Smooth muscle cell (in vitro differentiated cells): Measurements from ENCODE around the gene ARRDC2. TPM values are rescaled to one million over a fixed set of nuclear protein-coding genes. Genes with fewer than 3 reads are reported as not detected.

Source experiments
- DNase-seq: peaks from one replicate; lab custom pipeline; 2025; ENCODE audit not compliant: unreplicated experiment; lab: John Stamatoyannopoulos, UW
- H2AFZ ChIP-seq: fragments of 200-600 bp; sonication (generic); 2 replicates; pipeline ENCODE4 v1.6.0; 2016; ENCODE audit warnings: antibody characterized with exemption, low read depth, mild to moderate bottlenecking
- H3F3A ChIP-seq: fragments of 200-600 bp; sonication (generic); 2 replicates; pipeline ENCODE4 v1.6.0; 2017; ENCODE audit warnings: antibody characterized with exemption, low read depth
- H3K27ac ChIP-seq: fragments of 200-600 bp; sonication (generic); 2 replicates; pipeline ENCODE4 v1.5.1; 2016; ENCODE audit warnings: low read depth, mild to moderate bottlenecking
- H3K27me3 ChIP-seq: fragments of 200-600 bp; sonication (generic); 2 replicates; pipeline ENCODE4 v1.6.1; 2016; ENCODE audit warnings: low read depth, mild to moderate bottlenecking
- H3K36me3 ChIP-seq: fragments of 200-600 bp; sonication (generic); 2 replicates; pipeline ENCODE4 v1.5.1; 2016; ENCODE audit warnings: low read depth
- H3K4me1 ChIP-seq: fragments of 200-600 bp; sonication (generic); 2 replicates; pipeline ENCODE4 v1.5.1; 2016; ENCODE audit warnings: low read depth
- H3K4me2 ChIP-seq: fragments of 200-600 bp; sonication (generic); 2 replicates; pipeline ENCODE4 v1.6.0; 2016; ENCODE audit warnings: mild to moderate bottlenecking
- H3K4me3 ChIP-seq: fragments of 200-600 bp; sonication (generic); 2 replicates; pipeline ENCODE4 v1.5.1; 2016; ENCODE audit warnings: mild to moderate bottlenecking
- H3K79me2 ChIP-seq: fragments of 200-600 bp; sonication (generic); 2 replicates; pipeline ENCODE4 v1.6.0; 2016; ENCODE audit warnings: low read depth, mild to moderate bottlenecking
- H3K9ac ChIP-seq: fragments of 200-600 bp; sonication (generic); 2 replicates; pipeline ENCODE4 v1.6.0; 2016; ENCODE audit warnings: low read depth
- H3K9me3 ChIP-seq: fragments of 200-600 bp; sonication (generic); replicated peaks from 2 replicates; pipeline ENCODE4 v1.5.1; 2016; ENCODE audit warnings: low read depth
- H4K20me1 ChIP-seq: fragments of 200-600 bp; sonication (generic); 2 replicates; pipeline ENCODE4 v1.6.0; 2016; ENCODE audit warnings: low read depth
- whole genome bisulfite sequencing: methylation state at CpG from one replicate; pipeline ENCODE4 v1.1.7; 2016; ENCODE audit warnings: low lambda C conversion rate; 5-methylcytosine and 5-hydroxymethylcytosine counted together
- polyA plus RNA-seq: library from polyadenylated mRNA; unstranded; fragments of >200 nt; fragmentation: Nextera tagmentation; extraction: Ambion mirVana; gene quantifications from 2 replicates; pipeline ENCODE4 v1.2.1, GENCODE V29; 2016
- total RNA-seq: library from RNA; depleted of rRNA; stranded (reverse); fragments of >200 nt; gene quantifications from 2 replicates; pipeline ENCODE4 v1.2.3, GENCODE V29; 2014
- TF ChIP-seq, protein P1 (sequence below): fragments of 200-600 bp; sonication (generic); IDR thresholded peaks from 2 replicates; pipeline ENCODE4 v1.5.1; 2017; ENCODE audit warnings: borderline replicate concordance, mild to moderate bottlenecking, antibody characterized with exemption; ENCODE audit not compliant: insufficient read depth, poor library complexity, severe bottlenecking

The ARRDC2 gene
- total and polyA plus RNA-seq, 2 experiments from 2014 or later: 4.3 to 4.4 TPM

- no peaks in the 10 kb centered on the region for H4K20me1 ChIP-seq
- no peaks in the 10 kb centered on the region for H3K36me3 ChIP-seq
- 78% methylated on average over 4 of the region's 4 CpGs for WGBS
- no peaks in the 10 kb centered on the region for H3K4me1 ChIP-seq
- no peak overlapping the region for H3K9ac ChIP-seq
- H3K4me3 ChIP-seq: no peak overlapping the region
- no peaks in the 10 kb centered on the region for H3K9me3 ChIP-seq
- H3K79me2 ChIP-seq: no peaks in the 10 kb centered on the region
- H3F3A ChIP-seq: no peaks in the 10 kb centered on the region
- TF ChIP-seq, protein P1, sequence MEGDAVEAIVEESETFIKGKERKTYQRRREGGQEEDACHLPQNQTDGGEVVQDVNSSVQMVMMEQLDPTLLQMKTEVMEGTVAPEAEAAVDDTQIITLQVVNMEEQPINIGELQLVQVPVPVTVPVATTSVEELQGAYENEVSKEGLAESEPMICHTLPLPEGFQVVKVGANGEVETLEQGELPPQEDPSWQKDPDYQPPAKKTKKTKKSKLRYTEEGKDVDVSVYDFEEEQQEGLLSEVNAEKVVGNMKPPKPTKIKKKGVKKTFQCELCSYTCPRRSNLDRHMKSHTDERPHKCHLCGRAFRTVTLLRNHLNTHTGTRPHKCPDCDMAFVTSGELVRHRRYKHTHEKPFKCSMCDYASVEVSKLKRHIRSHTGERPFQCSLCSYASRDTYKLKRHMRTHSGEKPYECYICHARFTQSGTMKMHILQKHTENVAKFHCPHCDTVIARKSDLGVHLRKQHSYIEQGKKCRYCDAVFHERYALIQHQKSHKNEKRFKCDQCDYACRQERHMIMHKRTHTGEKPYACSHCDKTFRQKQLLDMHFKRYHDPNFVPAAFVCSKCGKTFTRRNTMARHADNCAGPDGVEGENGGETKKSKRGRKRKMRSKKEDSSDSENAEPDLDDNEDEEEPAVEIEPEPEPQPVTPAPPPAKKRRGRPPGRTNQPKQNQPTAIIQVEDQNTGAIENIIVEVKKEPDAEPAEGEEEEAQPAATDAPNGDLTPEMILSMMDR: no peak
- DNase-seq: no peak
- H3K4me2 ChIP-seq: no peak overlapping the region
- H2AFZ ChIP-seq: no peak overlapping the region
- no peak overlapping the region for H3K27ac ChIP-seq
- peaks cover 35% of the 10 kb centered on the region for H3K27me3 ChIP-seq
Measured at GRCh38 chr19:17968362-17968761, 39.6 kb upstream of the ARRDC2 start.

DNA sequence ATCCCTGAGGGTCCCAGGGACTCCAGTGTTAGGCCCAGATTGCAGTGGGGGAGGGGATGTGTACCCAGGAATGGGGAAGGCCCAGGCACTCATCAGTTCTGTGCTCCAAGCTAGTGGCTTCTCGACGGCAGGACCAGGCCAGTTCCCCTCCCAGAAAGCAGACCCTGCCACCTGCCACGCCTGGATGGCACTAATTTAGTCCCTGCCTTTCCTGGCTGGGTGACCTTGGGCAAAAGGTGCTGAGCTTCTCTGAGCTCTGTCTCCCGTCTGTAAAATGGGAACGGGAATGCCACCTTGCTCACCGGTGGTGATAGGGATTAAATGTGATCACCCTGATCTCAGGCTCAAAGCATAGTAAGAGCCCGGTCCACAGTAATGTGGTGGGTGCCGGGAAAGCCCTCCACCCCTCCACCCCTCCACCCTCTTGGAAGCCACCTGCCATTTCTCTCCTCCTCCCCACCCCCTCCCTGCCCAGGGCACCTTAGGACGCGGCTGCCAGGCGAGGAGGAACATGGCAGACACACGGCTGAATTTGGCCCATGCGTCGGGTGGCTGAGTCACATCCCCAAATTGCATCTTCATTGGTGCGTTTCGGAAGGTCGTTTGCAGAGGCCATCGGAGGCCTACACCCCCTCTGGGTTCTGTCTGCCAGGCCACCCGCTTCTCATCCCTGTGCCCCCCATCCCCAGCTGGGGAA is 38.7 kb upstream of the ARRDC2 start:
- WGBS: 83% methylated on average over 17 of the region's 19 CpGs

GRCh38 chr19:17972230-17972629 is 35.7 kb upstream of the ARRDC2 start:
- Histone ChIP-seq H3K79me2 (no peaks in the 10 kb centered on the region), H3K4me1 (no peaks in the 10 kb centered on the region), H3K27me3 (peaks cover 6% of the 10 kb centered on the region), H3K4me2 (no peak overlapping the region), H2AFZ (no peak overlapping the region), H3K4me3 (no peak overlapping the region), H3K9ac (no peak overlapping the region), H3K27ac (no peak overlapping the region), H3K9me3 (no peaks in the 10 kb centered on the region), H4K20me1 (no peaks in the 10 kb centered on the region), H3K36me3 (no peaks in the 10 kb centered on the region), H3F3A (no peaks in the 10 kb centered on the region)
- TF ChIP-seq, protein P1: no peak
- DNase-seq: no peak
- 89% methylated on average over 1 of the region's 1 CpG for WGBS

More for the DNA sequence above, 38.7 kb upstream of the ARRDC2 start:
- Histone ChIP-seq H3K4me2 (no peak overlapping the region), H3K27ac (no peak overlapping the region), H3K4me3 (no peak overlapping the region), H2AFZ (no peak overlapping the region), H4K20me1 (no peaks in the 10 kb centered on the region), H3K4me1 (no peaks in the 10 kb centered on the region), H3K27me3 (peaks cover 27% of the 10 kb centered on the region), H3K9ac (no peak overlapping the region), H3K79me2 (no peaks in the 10 kb centered on the region), H3K9me3 (no peaks in the 10 kb centered on the region), H3F3A (no peaks in the 10 kb centered on the region), H3K36me3 (no peaks in the 10 kb centered on the region)
- no peak for DNase-seq
- TF ChIP-seq, protein P1: no peak

GRCh38 chr19:17973759-17974158 is 34.2 kb upstream of the ARRDC2 start:
- TF ChIP-seq, protein P1: no peak

More at GRCh38 chr19:17973759-17974158, 34.2 kb upstream of the ARRDC2 start:
- H3K27me3 ChIP-seq: no peaks in the 10 kb centered on the region
- H3K79me2 ChIP-seq: no peaks in the 10 kb centered on the region
- H2AFZ ChIP-seq: no peak overlapping the region
- H3K4me2 ChIP-seq: no peak overlapping the region
- no peak overlapping the region for H3K27ac ChIP-seq
- no peaks in the 10 kb centered on the region for H3K36me3 ChIP-seq
- WGBS: 96% methylated on average over 16 of the region's 23 CpGs
- H3K4me3 ChIP-seq: no peak overlapping the region
- H3K9me3 ChIP-seq: no peaks in the 10 kb centered on the region
- no peaks in the 10 kb centered on the region for H3K4me1 ChIP-seq
- H4K20me1 ChIP-seq: no peaks in the 10 kb centered on the region
- H3K9ac ChIP-seq: no peak overlapping the region
- no peaks in the 10 kb centered on the region for H3F3A ChIP-seq
- DNase-seq: no peak
